HG03378 (cell line): ENCODE measurements around the gene ISYNA1.

Experiments used
- ATAC-seq: cut with Tn5 transposase; IDR thresholded peaks from one replicate; pipeline ENCODE4 v1.9.1; 2021; ENCODE audit warnings: mild to moderate bottlenecking, moderate library complexity; ENCODE audit not compliant: unreplicated experiment

Gene ISYNA1

GRCh38 chr19:18445262-18445948, 7.5 kb upstream of the ISYNA1 start:
- ATAC-seq: no peak

- no peak for ATAC-seq
These were observed 6.6 kb upstream of the ISYNA1 start for GRCh38 chr19:18444513-18444912.

DNA sequence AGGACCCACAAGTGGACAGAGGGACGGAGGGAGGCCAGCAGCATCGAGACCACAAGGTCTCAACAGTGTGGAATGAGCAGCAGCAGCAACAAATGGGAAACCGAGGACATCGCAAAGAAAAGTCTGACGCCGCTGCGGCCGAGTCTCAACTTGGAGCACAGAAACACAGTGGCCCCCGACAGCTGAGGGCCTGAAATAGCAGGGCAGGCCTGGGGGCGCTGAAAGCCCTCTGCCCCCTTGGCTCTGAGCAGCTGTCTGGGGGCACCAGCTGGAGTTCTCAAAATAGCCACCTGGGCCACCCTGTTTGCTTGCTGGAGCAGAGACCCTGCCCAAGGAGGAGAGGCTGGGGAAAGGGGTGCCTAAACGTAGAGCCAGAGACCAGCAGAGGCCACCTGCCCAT, 5.9 kb upstream of the ISYNA1 start:
- ATAC-seq: no peak

DNA sequence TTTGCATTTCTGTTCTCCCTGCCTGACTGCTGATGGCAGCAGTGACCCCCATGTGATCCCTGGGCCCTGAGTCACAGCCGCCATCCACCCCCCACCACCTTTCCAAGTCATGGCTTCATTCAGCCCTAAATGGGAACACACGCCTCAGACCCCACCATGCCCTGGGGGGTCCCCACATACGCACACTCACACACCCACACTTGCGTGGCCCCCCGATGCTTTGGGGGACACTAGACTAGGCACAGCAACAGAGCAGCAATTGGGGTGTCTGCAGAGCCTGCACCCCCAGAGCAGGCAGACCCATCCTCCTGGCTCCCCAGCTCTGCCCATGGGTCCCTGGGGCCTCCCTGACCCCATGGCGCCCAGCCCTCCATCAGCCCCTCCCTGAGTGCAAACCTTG, 5.5 kb upstream of the ISYNA1 start:
- ATAC-seq: no peak

- no peak for ATAC-seq
These were observed 5.0 kb upstream of the ISYNA1 start for GRCh38 chr19:18442941-18443340.

DNA sequence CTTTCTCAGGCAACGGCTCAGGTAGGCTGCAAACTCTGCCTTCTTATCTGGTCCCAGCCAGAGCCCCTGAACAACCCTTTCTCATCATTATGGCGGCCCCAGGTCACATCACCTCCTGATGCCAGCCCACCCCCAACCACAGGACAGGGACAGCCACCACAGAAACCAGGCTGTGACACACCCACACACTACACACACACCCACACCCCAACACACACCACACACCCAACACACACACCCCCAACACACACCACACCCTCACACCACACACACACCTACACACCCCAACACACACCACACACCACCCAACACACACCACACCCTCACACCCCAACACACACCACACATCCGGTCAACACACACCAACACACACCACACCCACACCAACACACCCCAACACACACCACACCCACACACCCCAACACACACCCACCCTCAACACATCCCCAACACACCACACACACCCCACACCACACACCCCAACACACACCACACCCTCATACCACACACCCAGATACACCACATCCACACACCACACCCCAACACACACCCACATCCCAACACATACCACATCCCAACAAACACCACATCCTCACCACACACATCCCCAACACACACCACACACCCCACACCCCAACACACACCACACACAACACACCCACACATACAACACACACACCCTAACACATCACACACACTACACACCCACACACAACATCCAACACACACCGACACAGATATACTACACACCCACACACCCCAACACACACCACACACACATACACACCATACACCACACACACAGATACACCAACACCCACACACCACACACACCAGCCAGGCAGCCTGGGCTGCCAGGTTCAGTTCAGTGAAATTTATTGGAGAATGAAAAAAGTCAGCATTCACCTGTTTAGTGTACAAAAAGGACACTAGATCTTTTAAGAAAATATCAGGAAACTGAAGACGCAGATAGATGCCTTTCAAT, 4.2 kb upstream of the ISYNA1 start:
- no peak for ATAC-seq

- no peak for ATAC-seq
These were observed 3.2 kb upstream of the ISYNA1 start for GRCh38 chr19:18440936-18441803.

GRCh38 chr19:18440415-18440877, 2.5 kb upstream of the ISYNA1 start:
- no peak for ATAC-seq

GRCh38 chr19:18439910-18440237, 1.9 kb upstream of the ISYNA1 start:
- no peak for ATAC-seq

DNA sequence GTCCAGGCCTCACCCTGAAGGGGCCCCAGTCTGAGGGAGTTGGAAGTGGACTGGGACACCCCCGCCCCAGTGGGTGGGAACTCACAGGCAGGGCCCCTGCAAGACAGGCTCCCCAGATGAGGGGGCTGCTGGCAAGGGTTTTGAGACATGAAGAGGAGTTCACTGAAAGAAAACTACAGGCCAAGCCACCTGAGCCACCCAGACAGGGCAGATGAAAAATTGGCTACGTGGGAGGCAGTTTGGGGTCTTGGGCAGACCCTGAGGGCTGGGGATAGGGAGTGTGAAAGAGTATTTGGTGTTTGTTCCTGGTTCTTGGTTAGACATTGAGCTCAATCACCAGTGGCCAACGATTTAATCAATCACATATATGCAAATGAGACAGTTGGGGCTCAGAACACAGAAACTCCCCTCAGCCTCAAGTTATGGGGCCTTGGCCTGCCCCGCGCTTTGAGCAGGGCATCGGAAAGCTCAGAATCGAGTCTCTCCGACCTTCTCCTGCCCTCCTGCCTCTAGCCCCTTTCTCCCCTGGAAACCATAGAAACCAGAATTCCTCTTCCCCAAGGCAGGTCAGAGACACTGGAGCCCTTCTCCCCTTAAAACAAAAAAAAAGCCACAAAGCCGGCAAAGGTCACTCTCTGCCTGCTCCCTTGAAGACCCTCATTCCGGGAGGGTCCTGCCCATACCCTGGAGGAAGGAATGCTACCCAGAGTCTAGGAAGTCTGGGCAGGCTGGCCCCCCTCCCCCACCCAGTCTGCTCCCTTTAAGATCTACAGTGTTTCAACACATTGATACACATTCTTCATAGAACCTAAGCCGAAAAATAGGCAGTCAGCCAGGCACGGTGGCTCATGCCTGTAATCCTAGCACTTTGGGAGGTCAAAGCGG, 1.3 kb upstream of the ISYNA1 start:
- no peak for ATAC-seq

DNA sequence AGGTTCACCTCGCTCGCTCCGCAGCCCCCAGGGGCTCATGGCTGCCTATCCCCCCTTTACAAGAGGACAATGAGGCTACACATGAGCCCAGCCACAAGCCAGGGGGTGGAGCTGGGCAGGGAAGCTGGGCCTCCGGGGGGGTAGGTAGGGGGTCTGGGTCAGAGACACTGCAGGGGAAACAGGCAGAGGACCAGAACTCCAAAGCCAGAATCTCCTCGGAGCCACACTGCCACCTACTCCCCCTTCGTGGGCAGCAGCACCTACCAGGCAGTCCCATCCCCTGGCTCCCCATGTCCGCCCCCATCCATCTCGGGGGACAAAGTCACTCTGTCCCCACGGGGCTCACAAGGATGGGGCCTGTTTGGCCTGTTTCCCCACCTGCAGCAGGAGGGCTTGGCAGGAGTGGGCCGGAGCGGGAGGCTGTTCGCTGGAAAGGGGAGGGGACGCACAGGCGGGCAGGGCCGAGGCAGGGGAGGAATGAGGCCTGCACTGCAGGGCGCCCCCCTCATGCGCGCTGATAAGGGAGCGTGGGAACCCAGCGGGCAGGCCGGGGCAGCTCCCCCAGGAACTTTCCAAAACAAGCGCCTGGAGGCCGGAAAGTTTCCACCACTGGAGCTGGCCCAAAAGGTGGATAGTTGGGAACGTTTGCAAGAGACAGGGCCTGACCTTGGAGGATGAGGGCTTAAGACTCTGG, 545 bp upstream of the ISYNA1 start:
- ATAC-seq: no peak

DNA sequence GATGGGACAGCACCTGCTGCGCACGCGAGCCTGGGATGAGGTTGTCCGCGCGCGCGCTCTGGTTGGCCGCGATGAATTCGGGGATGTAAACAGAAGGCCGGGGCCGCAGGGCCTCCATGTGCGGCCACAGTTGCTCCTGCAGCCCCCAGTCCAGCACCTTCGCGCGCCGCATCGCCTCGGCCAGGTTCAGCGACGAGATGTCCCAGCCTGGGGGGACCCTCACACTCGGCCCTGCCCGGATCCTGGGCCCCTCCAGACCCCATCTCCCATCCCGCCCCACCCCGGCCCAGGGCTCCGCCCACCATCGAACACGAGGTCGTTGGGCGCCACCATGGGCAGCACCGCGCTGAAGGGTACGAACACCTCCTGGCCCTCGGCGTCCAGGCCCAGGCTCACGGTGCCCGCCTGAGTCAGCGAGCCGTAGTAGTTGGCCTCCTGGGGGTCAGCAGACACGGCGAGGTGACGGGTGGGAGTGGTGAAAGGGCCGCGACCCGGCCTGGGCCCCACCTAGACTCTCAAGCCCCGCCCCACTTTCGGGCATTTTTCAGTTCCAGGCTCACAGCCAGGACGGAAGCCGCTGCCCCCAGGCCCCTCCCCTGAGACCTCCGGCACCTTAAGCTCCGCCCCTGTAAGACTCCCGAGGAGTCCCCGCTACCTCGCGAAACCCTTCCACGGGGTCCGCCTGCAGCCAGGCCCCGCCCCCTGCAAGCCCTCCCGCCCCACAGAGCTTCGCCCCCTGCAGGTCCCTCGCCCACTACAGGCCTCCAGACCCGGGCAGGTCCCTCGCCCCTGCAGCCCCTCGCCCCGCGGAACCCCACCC, 1.1 kb downstream of the ISYNA1 start:
- no peak for ATAC-seq

- ATAC-seq: no peak
These were observed 1.9 kb downstream of the ISYNA1 start for GRCh38 chr19:18435842-18436670.

- ATAC-seq: no peak
These were observed 2.6 kb downstream of the ISYNA1 start for GRCh38 chr19:18435178-18435841.

GRCh38 chr19:18434411-18435175, 3.3 kb downstream of the ISYNA1 start:
- ATAC-seq: no peak

- ATAC-seq: no peak
These were observed 4.1 kb downstream of the ISYNA1 start for GRCh38 chr19:18433735-18434398.
